GM18858 (cell line): Measurements from ENCODE around the gene LIMCH1.

Source experiments
- ATAC-seq: cut with Tn5 transposase; IDR thresholded peaks from one replicate; pipeline ENCODE4 v1.9.1; 2021; ENCODE audit not compliant: unreplicated experiment

The LIMCH1 gene

GRCh38 chr4:41532336-41532735 lies 5.6 kb upstream of the LIMCH1 start:
- ATAC-seq: no peak

- ATAC-seq: no peak
These were observed 5.1 kb upstream of the LIMCH1 start for GRCh38 chr4:41532882-41533281.

GRCh38 chr4:41533680-41534079 lies 4.3 kb upstream of the LIMCH1 start:
- ATAC-seq: no peak

- ATAC-seq: no peak
These were observed 3.6 kb upstream of the LIMCH1 start for GRCh38 chr4:41534404-41534803.

- ATAC-seq: no peak
These were observed 2.0 kb upstream of the LIMCH1 start for GRCh38 chr4:41535911-41536371.

GRCh38 chr4:41537292-41537890 lies 566 bp upstream of the LIMCH1 start:
- no peak for ATAC-seq

GRCh38 chr4:41538887-41539498 lies 1.0 kb downstream of the LIMCH1 start:
- ATAC-seq: no peak

GRCh38 chr4:41539711-41540110 lies 1.8 kb downstream of the LIMCH1 start:
- ATAC-seq: no peak

- no peak for ATAC-seq
These were observed 2.7 kb downstream of the LIMCH1 start for GRCh38 chr4:41540687-41541086.

- ATAC-seq: no peak
These were observed 3.7 kb downstream of the LIMCH1 start for GRCh38 chr4:41541687-41542094.

GRCh38 chr4:41542526-41543275 lies 4.7 kb downstream of the LIMCH1 start:
- ATAC-seq: no peak

GRCh38 chr4:41545238-41545637 lies 7.3 kb downstream of the LIMCH1 start:
- ATAC-seq: no peak

- no peak for ATAC-seq
These were observed 8.7 kb downstream of the LIMCH1 start for GRCh38 chr4:41546638-41547037.

- no peak for ATAC-seq
These were observed 10.4 kb downstream of the LIMCH1 start for GRCh38 chr4:41548305-41548880.

GRCh38 chr4:41549478-41549877 lies 11.5 kb downstream of the LIMCH1 start:
- no peak for ATAC-seq

- no peak for ATAC-seq
These were observed 12.4 kb downstream of the LIMCH1 start for GRCh38 chr4:41550308-41550707.

- ATAC-seq: no peak
These were observed 13.6 kb downstream of the LIMCH1 start for GRCh38 chr4:41551536-41551935.

- no peak for ATAC-seq
These were observed 16.9 kb downstream of the LIMCH1 start for GRCh38 chr4:41554905-41555304.

GRCh38 chr4:41556526-41556925 lies 18.6 kb downstream of the LIMCH1 start:
- no peak for ATAC-seq

- no peak for ATAC-seq
These were observed 22.1 kb downstream of the LIMCH1 start for GRCh38 chr4:41559940-41560516.

GRCh38 chr4:41561244-41561643 lies 23.3 kb downstream of the LIMCH1 start:
- ATAC-seq: no peak
